GM12878 (cell line): ENCODE data around the gene LARP4B. TPM values are rescaled to one million over a fixed set of nuclear protein-coding genes. Genes with fewer than 3 reads are reported as not detected.

Experiments
- ATAC-seq: fragments of 200-7000 bp; cut with Tn5 transposase; 3 replicates; pipeline ENCODE4 v1.9.1; 2020; ENCODE audit warnings: mild to moderate bottlenecking, moderate library complexity
- BruUV-seq: library from RNA; stranded (reverse); fragments of 400-500 nt; replicated peaks from 2 replicates; lab custom pipeline; 2021; lab: Mats Ljungman, UMichigan
- CTCF ChIA-PET: fragments of 300-600 bp; sonication (Branson Sonifier 250); formaldehyde crosslinking; extraction: SDS; loops from one replicate; lab custom pipeline; 2021; ENCODE audit warnings: inconsistent platforms; lab: Yijun Ruan, JAX
- POLR2A ChIA-PET: fragments of 350-600 bp; formaldehyde crosslinking; extraction: SDS; loops from one replicate; lab custom pipeline; 2021; ENCODE audit warnings: inconsistent platforms; lab: Charles Lee
- RAD21 ChIA-PET: fragments of 300-600 bp; sonication (Branson Sonifier 250); formaldehyde crosslinking; loops from one replicate; lab custom pipeline; 2023; ENCODE audit warnings: antibody characterized with exemption; ENCODE audit not compliant: unreplicated experiment; lab: Charles Lee
- SMC1A ChIA-PET: fragments of 300-600 bp; sonication (Branson Sonifier 250); formaldehyde crosslinking; loops from one replicate; lab custom pipeline; 2023; ENCODE audit not compliant: unreplicated experiment, uncharacterized antibody; lab: Charles Lee
- DNase-seq: peaks from one replicate; pipeline ENCODE4 v3.0.0-alpha.2; 2011; ENCODE audit warnings: low read depth, low spot score
- FAIRE-seq: peaks from 3 replicates; lab custom pipeline; 2011; peaks lifted over from hg19 to GRCh38; lab: Jason Lieb, UNC
- H2AFZ ChIP-seq: 2 replicates; pipeline ENCODE4 v1.6.0; 2011; ENCODE audit warnings: low read depth, low read length, control low read depth; ENCODE audit not compliant: control insufficient read depth
- H3K27ac ChIP-seq: 2 replicates; pipeline ENCODE4 v1.5.1; 2011; ENCODE audit warnings: control low read depth; ENCODE audit not compliant: control insufficient read depth, insufficient read depth
- H3K27me3 ChIP-seq, 2 experiments: replicated peaks in 1 of 2; 2 replicates each; pipeline versions ENCODE4 v1.6.0 to v1.6.1; 2011; ENCODE audit warnings: low read length in 1 of 2; ENCODE audit not compliant: control insufficient read depth in 2 of 2, insufficient read depth in 2 of 2
- H3K36me3 ChIP-seq, 2 experiments: 2 replicates each; pipeline ENCODE4 v1.5.1; 2011; ENCODE audit warnings: low read length in 1 of 2; ENCODE audit not compliant: control insufficient read depth in 2 of 2, insufficient read depth in 2 of 2
- H3K4me1 ChIP-seq: 2 replicates; pipeline ENCODE4 v1.6.1; 2011; ENCODE audit warnings: mild to moderate bottlenecking, low read length, moderate library complexity, mixed read lengths; ENCODE audit not compliant: control insufficient read depth, insufficient read depth
- H3K4me2 ChIP-seq: 2 replicates; pipeline ENCODE4 v1.6.0; 2011; ENCODE audit warnings: control low read depth; ENCODE audit not compliant: control insufficient read depth, insufficient read depth
- H3K4me3 ChIP-seq: fragments of 200-600 bp; sonication (generic); 2 replicates; pipeline ENCODE4 v1.5.1; 2016
- H3K79me2 ChIP-seq: 2 replicates; pipeline ENCODE4 v1.6.0; 2011; ENCODE audit warnings: low read length; ENCODE audit not compliant: control insufficient read depth, insufficient read depth
- H3K9ac ChIP-seq: 2 replicates; pipeline ENCODE4 v1.8.0; 2011; ENCODE audit warnings: low read length, control low read depth, mixed read lengths; ENCODE audit not compliant: control insufficient read depth, insufficient read depth
- H3K9me3 ChIP-seq: replicated peaks from 3 replicates; pipeline ENCODE4 v1.5.1; 2011; ENCODE audit warnings: mild to moderate bottlenecking, low read length; ENCODE audit not compliant: control insufficient read depth, insufficient read depth
- H4K20me1 ChIP-seq: 2 replicates; pipeline ENCODE4 v1.6.0; 2011; ENCODE audit not compliant: control insufficient read depth, insufficient read depth
- CBX3 ChIP-seq: fragments of 200-600 bp; sonication (generic); IDR thresholded peaks from 2 replicates; pipeline ENCODE4 v1.6.1; 2016; ENCODE audit warnings: low read depth, borderline replicate concordance
- CBX5 ChIP-seq: sonication (generic); IDR thresholded peaks from 2 replicates; pipeline ENCODE4 v1.6.1; 2016; ENCODE audit warnings: low read depth, moderate library complexity, mild to moderate bottlenecking, inconsistent platforms
- HCFC1 ChIP-seq: fragments of 150-350 bp; IDR thresholded peaks from 2 replicates; pipeline ENCODE4 v1.6.1; 2014; ENCODE audit warnings: low read length
- POLR2A ChIP-seq: IDR thresholded peaks from 2 replicates; pipeline ENCODE4 v1.6.1; 2011; ENCODE audit warnings: low read depth, mild to moderate bottlenecking, low read length
- SPI1 ChIP-seq: IDR thresholded peaks from 2 replicates; pipeline ENCODE4 v1.6.1; 2011; ENCODE audit warnings: low read depth, mild to moderate bottlenecking, low read length, moderate library complexity, borderline replicate concordance; ENCODE audit not compliant: insufficient read depth
- SUPT20H ChIP-seq: IDR thresholded peaks from 2 replicates; pipeline ENCODE4 v1.6.1; 2011; ENCODE audit warnings: low read depth, mild to moderate bottlenecking, low read length, moderate library complexity, borderline replicate concordance; ENCODE audit not compliant: control insufficient read depth
- YY1 ChIP-seq: IDR thresholded peaks from 2 replicates; pipeline ENCODE4 v1.6.1; 2011; ENCODE audit warnings: low read depth, mild to moderate bottlenecking, low read length
- WGBS: methylation state at CpG from one replicate; pipeline ENCODE4 v1.1.6; 2016; ENCODE audit warnings: low lambda C conversion rate; ENCODE audit not compliant: insufficient replicate concordance, insufficient coverage; ENCODE audit errors: missing lambda C conversion rate; 5-methylcytosine and 5-hydroxymethylcytosine counted together
- in situ Hi-C: fragments of 300-500 bp; cut with MboI; formaldehyde crosslinking; loops from 9 replicates; pipeline ENCODE4 v1.14.3; 2018; ENCODE audit warnings: mixed read lengths
- intact Hi-C: fragments of 100-400 bp; cut with micrococcal nuclease; formaldehyde crosslinking; loops from one replicate; pipeline ENCODE4 v1.14.2; 2022; ENCODE audit not compliant: unreplicated experiment
- polyA plus RNA-seq, 11 experiments: library from polyadenylated mRNA; depleted of rRNA in 4 of 11; unstranded in 6 of 11; stranded (reverse) in 5 of 11; fragments of >200 nt; fragmentation: Nextera tagmentation in 4 of 11; fragmentation: Illumina TruSeq in 1 of 11; extraction: Ambion mirVana in 4 of 11; extraction: Trizol in 1 of 11; gene quantifications; 1 replicate in 1 of 11; 2 replicates in 10 of 11; pipeline versions ENCODE4 v1.2.1 to v1.2.3, GENCODE V29; 2011 to 2016; ENCODE audit warnings: inconsistent platforms in 2 of 11, missing spikeins in 2 of 11, low read depth in 1 of 11
- total RNA-seq, 4 experiments: library from RNA; depleted of rRNA in 3 of 4; stranded (reverse); fragments of >200 nt in 3 of 4; fragmentation: Illumina TruSeq in 1 of 4; extraction: Trizol in 1 of 4; gene quantifications; 2 replicates each; pipeline versions ENCODE4 v1.2.1 to v1.2.3, GENCODE V29; 2013 to 2021
- TF ChIP-seq, protein P1 (sequence below): IDR thresholded peaks from 2 replicates; pipeline ENCODE4 v1.6.1; 2011; ENCODE audit warnings: mild to moderate bottlenecking, low read depth, low read length, moderate library complexity; ENCODE audit not compliant: insufficient replicate concordance
- TF ChIP-seq, protein P2 (sequence below), 3 experiments: IDR thresholded peaks in 2 of 3; conservative IDR thresholded peaks in 1 of 3; 2 replicates each; pipeline ENCODE4 v1.5.1; 2011; ENCODE audit warnings: low read depth in 3 of 3, low read length in 3 of 3, mild to moderate bottlenecking in 3 of 3, control low read depth in 2 of 3, moderate library complexity in 2 of 3, inconsistent platforms in 1 of 3, mixed read lengths in 1 of 3; ENCODE audit not compliant: control insufficient read depth in 2 of 3, insufficient read depth in 1 of 3; ENCODE audit errors: extremely low read depth in 1 of 3

Gene LARP4B
- total and polyA plus RNA-seq, 10 of the 15 experiments (the other 5 are each of a cell fraction or from before 2014, with no cell fraction given), result 10.5 to 119 (median 39.4) TPM

DNA sequence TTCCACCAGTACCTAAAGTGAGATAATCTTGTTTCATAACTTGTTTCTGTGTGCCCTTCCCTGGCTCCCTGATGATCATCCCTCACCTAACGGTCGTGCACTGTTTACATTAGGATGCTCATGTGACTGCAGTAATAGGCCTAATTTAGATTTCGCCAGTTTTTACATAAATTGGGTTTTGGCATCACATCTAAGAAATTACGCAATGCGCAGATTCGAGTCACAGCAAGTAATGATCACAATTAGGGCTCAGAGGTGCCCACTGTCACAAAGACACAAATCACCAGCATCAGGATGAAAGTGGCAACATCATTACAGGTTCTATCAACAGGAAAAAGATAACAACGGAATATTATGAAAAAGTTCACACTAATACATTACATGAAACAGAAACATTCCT lies 94.7 kb downstream of the LARP4B start:
- Histone ChIP-seq H3K4me3 (no peak overlapping the region), H3K4me2 (no peak overlapping the region), H3K27me3 (no peaks in the 10 kb centered on the region), H2AFZ (no peak overlapping the region), H3K79me2 (no peaks in the 10 kb centered on the region; the same call in 1 of the 2 replicates), H4K20me1 (no peaks in the 10 kb centered on the region), H3K27ac (no peak overlapping the region), H3K9me3 (no peaks in the 10 kb centered on the region), H3K36me3 (peaks cover 6 to 27% of the 10 kb centered on the region in 2 experiments), H3K4me1 (no peaks in the 10 kb centered on the region), H3K9ac (no peak overlapping the region)
- CTCF ChIA-PET, result interaction anchor here (0.6 kb wide), 1 partner anchor 610 kb away, joined by 3 read pairs; no protein-coding TSS in a partner anchor
- no TSS peak for BruUV-seq
- 91% methylated on average over 7 of the region's 7 CpGs for WGBS
- intact Hi-C loops, result no loop called here
- DNase-seq (no peak), FAIRE-seq (no peak), ATAC-seq (no peak)
- no peak for TF ChIP-seq POLR2A
- SMC1A ChIA-PET, result interaction anchor here (1.0 to 1.7 kb wide), 2 partner anchors 18 to 215 kb away, joined by 3 to 6 read pairs; no protein-coding TSS in a partner anchor
- POLR2A ChIA-PET, result no interaction called here
- in situ Hi-C loops, result no loop called here
- RAD21 ChIA-PET, result no interaction called here

DNA sequence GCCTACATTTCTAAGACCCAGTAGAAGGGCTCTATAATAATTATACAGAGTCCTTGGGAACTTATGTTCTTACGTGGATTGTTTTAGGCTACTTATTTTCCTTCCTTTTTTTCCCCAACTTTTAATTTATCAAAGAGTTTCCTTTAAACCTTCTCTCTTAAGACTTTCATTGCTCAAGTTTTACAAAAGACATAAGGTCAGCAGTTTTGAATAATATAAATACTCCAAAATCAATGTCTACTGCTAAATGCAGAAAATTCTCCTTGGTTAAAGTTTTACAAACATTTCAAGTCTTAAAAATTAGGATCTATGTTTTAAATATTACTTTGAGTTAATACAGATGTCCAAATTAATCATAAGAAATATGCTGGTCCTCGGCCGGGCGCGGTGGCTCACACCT lies 97.0 kb downstream of the LARP4B start:
- CTCF ChIA-PET, result no interaction called here
- Histone ChIP-seq H3K79me2 (no peaks in the 10 kb centered on the region; the same call in 1 of the 2 replicates), H2AFZ (no peak overlapping the region)
- DNase-seq, result no peak
- intact Hi-C loops, result no loop called here
- 99% methylated on average over 5 of the region's 5 CpGs for WGBS
- TF ChIP-seq SUPT20H (no peak), HCFC1 (no peak), CBX5 (no peak), CBX3 (no peak), YY1 (no peak), SPI1 (no peak)
- TF ChIP-seq, protein P1, sequence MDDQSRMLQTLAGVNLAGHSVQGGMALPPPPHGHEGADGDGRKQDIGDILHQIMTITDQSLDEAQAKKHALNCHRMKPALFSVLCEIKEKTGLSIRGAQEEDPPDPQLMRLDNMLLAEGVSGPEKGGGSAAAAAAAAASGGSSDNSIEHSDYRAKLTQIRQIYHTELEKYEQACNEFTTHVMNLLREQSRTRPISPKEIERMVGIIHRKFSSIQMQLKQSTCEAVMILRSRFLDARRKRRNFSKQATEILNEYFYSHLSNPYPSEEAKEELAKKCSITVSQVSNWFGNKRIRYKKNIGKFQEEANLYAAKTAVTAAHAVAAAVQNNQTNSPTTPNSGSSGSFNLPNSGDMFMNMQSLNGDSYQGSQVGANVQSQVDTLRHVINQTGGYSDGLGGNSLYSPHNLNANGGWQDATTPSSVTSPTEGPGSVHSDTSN, result no peak
- TF ChIP-seq, protein P2, sequence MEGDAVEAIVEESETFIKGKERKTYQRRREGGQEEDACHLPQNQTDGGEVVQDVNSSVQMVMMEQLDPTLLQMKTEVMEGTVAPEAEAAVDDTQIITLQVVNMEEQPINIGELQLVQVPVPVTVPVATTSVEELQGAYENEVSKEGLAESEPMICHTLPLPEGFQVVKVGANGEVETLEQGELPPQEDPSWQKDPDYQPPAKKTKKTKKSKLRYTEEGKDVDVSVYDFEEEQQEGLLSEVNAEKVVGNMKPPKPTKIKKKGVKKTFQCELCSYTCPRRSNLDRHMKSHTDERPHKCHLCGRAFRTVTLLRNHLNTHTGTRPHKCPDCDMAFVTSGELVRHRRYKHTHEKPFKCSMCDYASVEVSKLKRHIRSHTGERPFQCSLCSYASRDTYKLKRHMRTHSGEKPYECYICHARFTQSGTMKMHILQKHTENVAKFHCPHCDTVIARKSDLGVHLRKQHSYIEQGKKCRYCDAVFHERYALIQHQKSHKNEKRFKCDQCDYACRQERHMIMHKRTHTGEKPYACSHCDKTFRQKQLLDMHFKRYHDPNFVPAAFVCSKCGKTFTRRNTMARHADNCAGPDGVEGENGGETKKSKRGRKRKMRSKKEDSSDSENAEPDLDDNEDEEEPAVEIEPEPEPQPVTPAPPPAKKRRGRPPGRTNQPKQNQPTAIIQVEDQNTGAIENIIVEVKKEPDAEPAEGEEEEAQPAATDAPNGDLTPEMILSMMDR (IDR thresholded peaks at IDR 0.05 in 2 of 3, conservative IDR thresholded peaks at IDR 0.05 in 1 of 3; ENCODE audit: control insufficient read depth in 2 of 3, extremely low read depth in 1 of 3, insufficient read depth in 1 of 3, low read depth in 3 of 3, low read length in 3 of 3), result no peak
- TF ChIP-seq, all 136 proteins: peak for 0
- H3K27ac ChIP-seq, result no peak overlapping the region
- ATAC-seq (no peak), FAIRE-seq (no peak)
- H3K9ac ChIP-seq, result no peak overlapping the region
- H4K20me1 ChIP-seq, result no peaks in the 10 kb centered on the region
- ChIA-PET SMC1A (no interaction called here), POLR2A (no interaction called here), RAD21 (no interaction called here)
- no peaks in the 10 kb centered on the region for H3K4me1 ChIP-seq
- no peaks in the 10 kb centered on the region for H3K27me3 ChIP-seq
- H3K36me3 ChIP-seq, result peaks cover 6 to 32% of the 10 kb centered on the region in 2 experiments
- in situ Hi-C loops, result no loop called here
- H3K9me3 ChIP-seq, result no peaks in the 10 kb centered on the region
- H3K4me3 ChIP-seq, result no peak overlapping the region
- no TSS peak for BruUV-seq
- no peak overlapping the region for H3K4me2 ChIP-seq
